GM21515 (cell line): ENCODE results near the gene NKD1.

ENCODE experiments used
- ATAC-seq: cut with Tn5 transposase; IDR thresholded peaks from one replicate; pipeline ENCODE4 v1.9.1; 2021; ENCODE audit not compliant: unreplicated experiment

Gene NKD1

DNA sequence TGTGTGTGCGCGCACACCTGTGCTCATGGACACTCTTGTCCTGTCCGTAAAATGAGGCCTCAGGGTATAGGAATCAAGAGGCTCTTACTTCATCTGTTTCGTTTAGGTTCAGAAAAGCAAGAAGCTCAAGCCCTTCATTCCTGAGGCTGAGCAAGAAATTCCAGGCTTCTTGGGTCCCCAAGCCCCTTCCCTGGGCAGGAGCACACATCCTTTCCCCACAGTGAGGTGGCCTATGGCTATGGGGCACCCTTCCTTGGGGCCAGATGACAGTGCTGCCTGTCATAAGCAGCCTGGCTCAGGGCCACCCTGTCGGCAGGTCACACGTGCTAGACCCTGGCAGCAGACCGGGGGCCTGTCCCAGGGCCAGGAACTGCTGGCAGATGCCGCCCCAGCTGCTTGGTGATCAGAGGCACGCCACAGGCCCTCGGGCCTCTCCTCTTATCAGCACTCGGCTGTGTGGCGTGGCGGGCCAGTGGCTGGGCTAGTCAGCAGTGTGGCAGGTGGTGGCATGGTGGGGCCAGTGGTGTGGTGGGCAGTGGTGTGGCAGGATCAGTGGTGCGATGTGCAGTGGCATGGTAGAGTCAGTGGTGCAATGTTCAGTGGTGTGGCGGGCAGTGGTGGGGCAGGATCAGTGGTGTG, 50.2 kb downstream of the NKD1 start:
- ATAC-seq, result no peak

DNA sequence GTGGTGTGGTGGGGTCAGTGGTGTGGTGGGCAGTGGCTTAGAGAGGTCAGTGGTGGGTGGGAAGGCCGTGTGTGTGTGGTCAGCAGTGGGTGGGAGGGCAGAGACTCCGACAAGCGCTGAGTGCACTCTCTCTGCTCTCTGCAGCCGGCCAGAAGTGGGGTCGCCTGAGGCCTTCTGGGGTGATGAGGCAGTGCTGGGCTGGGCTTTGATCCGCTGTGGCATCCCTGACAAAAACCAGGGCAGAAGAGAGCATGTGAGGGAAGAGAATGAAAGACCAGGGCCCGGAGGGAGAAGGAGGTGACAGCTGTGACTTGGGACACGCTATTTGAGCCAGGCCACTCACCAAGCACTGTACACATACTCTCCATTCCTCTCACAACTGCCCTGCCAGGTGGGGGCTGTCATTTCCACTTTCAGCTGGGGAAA, 50.8 kb downstream of the NKD1 start:
- no peak for ATAC-seq

DNA sequence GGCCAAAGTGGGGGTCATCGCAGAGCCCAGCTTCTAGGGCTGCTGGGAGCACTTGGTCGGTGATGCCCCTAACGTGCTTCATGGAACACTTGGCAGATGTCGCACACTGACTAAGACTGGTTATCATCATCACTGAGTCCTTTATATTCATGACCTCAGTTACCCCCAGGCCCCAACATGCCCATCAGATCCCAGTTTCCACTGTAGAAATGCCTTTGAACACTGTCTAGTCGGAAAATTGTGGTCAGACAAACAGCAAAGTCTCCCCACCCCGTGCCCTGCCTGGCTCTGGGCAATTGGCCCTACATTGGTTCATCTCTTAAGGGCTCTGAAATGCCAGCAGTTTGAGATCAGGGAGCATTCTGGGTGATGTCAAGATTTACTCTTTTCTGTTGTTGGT, 51.3 kb downstream of the NKD1 start:
- ATAC-seq, result no peak

DNA sequence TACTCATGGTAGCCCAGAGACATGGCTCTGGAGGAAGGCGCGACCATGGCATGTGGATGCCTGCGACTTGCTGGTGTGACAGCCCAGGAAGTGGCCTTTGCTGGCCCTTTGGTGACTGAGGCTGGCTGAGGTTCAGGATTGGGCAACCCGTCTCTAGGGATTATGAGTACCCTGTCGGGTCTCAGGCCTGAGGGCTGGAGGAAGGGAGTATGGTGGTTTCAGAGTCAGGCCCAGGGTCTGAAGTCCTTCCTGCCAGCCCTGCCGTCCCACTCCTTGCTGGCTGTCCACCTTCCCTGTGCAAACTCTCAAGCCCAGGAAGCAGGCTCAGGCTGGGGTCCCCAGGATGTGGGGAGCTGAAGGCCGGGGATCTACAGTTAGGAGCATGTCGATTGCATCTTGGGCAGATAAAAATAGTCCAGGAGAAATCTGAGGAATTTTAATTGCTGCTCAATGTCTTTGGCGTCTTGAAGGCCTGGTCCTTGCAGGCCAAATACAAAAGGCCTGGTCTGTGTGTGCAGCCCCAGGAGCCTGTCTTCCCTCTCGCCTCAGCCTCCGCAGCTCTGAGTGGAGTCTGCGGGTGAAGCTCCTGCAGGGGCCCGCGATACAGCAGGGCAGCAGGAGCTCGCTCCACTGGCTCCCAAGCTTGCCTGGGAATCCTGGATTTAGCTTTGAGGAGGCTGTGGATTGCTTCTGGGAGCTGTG, 52.5 kb downstream of the NKD1 start:
- ATAC-seq, result no peak

DNA sequence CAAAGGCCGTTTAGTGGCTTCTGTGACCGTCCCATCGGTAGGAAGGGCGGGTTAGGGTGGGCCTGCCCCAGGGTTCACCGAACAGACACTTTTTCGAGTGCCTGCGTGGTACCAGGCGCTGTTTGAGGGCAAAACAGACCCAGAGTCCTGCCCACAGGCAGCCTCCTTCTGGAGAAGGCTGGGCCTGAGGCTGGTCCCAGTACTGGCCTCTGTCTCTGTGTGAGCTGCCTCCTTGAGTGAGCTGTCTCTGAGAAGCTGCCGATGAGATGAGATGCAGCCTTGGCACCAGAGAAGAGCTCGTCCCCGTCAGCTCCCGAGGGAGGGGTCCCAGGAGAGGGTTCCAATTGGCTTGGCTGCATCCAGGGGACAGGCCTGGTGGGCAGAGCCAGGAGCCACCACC, 53.1 kb downstream of the NKD1 start:
- no peak for ATAC-seq

DNA sequence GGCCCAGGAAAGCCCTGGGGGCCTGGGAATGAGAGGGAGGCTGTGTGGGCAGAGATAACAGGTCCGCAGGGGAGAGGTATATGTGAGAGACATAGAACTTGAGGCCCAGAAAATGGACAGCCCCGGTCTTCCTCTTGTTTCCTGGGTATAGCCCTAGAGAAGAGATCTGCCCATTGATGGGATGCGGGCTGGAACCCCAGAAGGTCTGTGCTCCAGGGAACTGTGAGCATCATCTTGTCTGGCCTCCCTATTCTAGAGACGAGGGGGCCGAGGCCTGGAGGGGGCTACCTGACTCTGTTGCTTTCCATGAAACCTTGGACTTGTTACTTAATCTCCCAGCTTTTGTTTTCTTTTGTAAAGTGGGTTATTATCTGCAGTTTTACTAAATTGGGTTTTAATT, 53.9 kb downstream of the NKD1 start:
- ATAC-seq, result no peak

DNA sequence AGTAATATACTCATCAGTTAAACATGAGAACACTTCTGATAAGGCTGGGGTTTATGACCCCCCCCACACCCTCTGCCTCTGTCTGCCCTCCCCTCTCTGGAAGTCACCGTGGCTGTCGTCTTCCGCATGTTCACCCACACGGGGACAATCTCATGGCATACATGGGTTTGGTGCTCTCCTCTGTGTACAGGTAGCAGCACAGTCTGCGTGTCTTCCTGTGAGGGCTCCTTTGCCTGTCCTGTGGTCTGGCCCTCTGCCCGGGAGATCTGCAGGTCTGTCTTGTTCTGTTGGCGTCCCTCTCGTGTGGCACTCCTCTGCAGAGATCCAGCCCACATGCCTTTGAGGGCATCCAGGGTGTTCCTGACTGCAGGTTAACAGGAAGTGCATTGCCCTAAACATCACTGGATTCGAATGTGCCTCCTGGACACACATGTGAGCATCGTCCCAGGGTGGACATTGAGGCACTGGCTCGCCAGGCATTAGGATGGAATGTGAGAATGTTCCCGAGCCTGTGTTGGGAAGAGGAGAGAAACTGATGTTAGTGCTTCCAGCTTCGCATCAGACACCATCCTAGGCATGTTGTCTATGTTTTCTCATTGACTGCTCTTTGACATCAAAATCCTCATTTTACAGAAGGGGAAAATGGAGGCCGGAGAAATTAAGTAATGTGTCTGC, 54.5 kb downstream of the NKD1 start:
- no peak for ATAC-seq

DNA sequence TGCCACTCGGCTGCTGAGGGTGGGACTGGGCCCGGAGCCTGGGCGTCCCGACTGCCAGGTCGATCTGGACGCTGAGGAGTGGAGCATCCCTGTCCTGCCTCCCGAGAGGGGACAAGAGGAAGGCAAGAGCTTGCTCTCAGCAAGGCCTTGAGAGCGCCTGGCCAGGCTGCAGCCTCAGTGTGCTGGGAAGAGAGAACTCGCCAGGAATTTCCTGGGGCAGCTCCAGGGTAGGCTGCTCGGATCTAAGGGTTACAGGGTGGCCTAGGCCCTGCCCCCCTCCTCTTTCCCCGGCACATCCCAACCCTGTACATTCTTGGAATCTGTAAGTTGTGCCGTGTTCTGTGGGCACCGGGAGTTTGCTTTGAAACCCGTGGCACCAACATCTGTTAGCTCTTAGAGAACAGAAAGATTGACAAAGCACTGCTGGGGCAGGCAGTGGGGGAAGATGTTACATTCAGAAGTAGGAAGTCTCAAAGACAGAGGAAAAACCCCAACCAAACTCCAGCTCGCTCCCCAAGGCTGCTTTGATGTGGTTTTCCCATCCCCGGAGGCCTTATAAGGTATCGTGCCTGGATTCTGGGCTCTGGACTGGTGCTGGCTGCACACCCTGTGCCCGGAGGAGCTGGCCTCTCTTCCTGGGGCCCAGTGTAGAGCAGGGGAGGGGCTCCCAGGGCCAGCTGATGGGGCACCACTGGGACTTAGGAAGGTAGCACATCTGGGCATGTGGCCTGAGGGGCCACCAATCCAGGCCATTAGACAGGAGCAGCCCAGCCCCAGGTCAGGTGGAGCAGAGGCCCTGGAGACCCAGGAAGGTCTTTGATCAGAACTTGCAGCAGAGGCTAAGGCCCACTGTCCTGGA, 55.2 kb downstream of the NKD1 start:
- no peak for ATAC-seq

DNA sequence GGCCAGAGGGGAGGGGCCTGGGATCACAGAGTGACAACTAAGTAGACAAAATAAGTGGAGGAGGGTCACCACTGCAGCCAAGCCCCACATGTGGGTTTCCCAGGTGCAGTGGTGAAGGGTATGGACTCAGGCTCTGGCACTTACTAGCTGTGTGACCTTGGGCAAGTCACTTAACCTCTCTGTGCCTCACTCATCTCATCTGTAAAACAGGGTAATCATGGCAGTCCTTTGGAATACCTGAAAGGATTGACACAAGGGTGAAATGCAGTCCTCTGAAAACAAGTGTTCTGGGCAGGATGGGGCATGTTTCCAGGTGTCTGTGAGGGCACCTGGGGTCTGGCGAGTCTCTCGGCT, 55.8 kb downstream of the NKD1 start:
- ATAC-seq, result no peak

DNA sequence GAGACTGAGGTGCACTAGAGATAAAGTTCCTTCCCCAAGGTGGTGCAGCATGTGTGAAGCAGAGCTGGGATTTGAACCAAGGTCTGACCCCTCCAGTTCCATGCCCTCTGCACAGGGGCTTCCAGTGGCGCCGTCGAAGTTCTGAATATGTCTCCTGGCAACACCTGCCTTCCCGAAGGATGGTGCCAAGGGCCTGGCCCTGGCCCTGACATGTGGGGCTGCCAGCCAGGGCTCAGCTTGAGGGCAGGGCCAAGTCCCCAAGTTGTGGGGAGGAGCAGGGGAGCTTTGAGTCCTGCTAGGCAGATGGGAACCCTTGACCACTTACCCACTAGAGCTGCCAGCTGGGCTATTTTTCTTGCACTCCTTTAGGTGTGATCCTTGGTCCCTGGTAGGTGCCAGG, 56.4 kb downstream of the NKD1 start:
- no peak for ATAC-seq

DNA sequence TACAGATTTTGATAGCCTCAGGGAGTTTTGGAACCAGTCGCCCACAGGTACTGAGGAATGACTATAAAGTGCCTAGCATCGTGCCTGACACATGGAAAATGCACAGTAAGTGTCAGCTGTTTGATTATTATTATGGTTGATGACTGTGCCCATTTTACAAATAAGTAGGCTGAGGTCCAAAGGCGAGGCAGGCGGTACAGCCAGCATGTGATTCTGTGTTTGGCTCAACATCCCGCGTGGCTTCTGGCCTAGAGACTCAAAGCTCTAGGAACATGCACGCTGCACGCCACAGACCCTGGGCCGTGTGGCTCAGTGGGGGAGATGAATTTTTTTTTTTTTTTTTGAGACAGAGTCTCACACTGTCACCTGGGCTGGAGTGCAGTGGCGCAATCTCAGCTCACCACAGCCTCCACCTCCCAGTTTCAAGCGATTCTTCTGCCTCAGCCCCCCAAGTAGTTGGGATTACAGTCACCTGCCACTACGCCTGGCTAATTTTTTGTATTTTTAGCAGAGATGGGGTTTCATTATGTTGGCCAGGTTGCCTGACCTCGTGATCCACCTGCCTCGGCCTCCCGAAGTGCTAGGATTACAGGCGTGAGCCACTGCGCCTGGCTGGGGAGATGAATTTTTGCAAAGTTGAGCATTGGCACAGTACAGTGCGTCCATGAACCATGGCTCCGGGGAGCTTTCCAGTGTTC, 57.7 kb downstream of the NKD1 start:
- no peak for ATAC-seq

DNA sequence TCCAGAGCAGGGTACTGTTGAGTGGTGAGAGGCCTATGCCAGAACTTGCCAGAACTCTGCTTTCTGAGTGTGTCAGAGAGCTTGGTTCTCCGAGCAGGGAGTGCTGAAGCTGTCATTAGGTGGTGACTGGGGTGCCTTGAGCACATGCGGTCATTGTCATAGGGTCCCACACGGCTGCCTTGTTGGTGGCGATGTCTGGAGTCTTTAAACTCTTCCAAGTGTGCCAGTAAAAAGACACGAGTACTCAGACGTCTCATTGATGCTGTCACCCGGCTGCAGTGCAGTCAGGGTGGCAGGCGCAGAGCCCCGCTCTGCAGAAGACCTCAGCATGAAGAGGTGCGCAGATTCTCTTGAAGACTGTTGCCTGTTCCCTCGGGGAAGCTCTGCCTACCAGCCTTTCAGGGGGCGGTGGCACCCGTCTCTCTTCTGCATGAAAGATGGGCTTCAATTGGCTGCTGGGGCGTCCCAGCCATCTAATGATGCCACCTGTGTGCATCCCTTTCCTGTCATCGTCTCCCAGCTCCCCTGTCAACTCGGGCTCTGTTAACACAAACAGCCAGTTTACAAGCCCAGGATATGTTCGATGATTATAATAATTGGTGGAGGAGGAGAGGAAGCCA, 58.3 kb downstream of the NKD1 start:
- ATAC-seq, result no peak

DNA sequence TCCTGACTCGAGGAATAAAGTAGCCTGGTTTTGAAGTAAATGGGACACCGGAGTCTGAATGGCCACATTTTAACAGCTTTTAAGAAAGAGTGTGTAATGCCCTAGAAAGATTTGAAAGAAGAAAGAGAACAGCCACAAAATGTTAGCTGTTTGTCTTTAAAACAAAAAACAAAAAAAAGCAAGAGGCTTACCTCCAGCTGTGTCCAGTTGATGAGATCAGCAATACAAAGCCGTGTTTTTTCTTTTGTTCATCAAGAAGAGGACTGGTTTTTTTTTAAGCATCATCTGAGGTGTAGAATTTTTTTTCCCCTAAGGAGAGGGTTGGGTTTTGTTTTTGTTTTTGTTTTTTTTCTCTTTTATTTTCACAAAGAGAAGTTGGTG, 58.8 kb downstream of the NKD1 start:
- ATAC-seq, result no peak

DNA sequence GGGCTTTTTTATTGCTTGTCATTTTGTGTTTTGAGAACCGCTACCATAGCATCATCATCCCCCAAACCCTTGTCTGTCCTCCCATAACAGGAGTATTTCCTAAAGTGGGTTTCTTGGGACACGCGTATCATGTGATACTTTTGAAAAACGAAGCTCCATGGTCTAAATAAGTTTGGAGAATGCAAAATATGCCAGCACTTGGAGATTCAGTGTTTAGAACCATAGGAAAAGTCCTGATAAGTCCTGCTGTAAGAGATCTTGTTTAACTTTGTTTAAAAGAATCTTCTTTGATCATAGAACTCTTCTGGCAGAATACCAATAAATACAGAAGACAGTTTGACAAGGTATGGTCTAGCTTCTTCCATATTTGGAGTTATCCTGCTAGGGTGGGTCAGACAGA, 59.3 kb downstream of the NKD1 start:
- no peak for ATAC-seq

DNA sequence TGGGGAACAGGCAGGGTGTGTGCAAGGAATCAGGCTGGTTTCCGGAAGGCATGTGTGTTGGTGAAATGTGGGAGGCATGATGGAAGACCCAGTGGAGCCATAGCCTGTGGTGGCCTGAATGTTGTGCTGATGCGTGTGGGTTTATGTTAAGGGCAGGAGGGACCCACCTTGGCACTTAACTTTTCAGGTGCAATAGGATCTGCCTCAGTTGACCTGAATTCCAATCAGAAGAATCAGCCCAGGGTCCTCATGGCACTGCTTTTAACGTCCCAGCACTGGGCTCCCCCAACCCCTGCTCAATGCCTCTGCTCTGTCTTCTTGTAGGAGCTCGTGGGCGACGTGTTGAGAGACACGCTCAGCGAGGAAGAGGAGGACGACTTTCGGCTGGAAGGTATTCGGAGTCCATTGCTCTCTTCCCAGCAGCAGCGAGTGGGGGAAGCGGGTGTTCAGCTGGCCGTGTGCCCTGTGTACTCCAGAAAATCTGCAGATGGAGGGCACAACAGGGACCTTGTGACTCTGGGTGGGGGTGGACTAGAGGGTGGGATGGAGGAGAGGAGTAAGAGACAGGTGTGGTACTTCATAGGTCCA, 59.9 kb downstream of the NKD1 start:
- ATAC-seq, result no peak

DNA sequence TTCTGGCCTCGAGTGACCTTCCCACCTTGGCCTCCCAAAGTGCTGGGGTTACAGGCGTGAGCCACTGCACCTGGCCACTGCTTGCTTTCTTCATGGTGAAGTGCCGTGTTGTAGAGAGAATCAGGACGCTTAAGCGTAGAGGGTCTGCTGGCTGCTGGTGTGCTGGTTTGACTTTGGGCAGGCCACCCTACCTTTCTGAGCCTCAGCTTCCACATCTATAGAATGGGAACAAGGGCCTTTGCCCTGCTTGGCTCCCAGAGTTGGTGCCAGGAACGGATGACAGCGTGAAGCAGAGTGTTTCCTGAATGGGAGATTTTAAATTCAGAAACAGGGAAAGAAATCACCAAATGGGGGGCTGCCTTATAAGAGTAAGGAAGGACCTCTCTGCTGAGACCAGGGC, 60.9 kb downstream of the NKD1 start:
- ATAC-seq, result no peak

DNA sequence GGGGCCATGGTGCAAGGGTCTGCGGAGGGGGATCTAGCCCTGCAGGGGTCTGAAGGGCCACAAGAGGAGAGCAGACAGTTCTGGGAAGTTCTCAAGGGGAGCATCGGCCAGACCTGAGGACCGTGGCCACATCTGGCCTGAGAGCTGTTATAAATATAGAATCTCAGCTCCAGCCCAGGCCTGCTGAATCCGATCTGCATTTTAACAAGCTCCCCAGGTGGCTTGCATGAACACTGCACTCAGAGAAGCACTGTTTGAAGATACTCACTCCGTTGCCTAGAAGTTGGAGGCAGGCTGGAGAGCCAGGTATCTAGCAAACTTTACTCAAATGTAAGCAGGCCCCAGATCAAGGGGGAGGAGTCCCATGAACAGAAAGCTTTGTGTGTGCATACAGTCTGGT, 61.3 kb downstream of the NKD1 start:
- ATAC-seq, result no peak

DNA sequence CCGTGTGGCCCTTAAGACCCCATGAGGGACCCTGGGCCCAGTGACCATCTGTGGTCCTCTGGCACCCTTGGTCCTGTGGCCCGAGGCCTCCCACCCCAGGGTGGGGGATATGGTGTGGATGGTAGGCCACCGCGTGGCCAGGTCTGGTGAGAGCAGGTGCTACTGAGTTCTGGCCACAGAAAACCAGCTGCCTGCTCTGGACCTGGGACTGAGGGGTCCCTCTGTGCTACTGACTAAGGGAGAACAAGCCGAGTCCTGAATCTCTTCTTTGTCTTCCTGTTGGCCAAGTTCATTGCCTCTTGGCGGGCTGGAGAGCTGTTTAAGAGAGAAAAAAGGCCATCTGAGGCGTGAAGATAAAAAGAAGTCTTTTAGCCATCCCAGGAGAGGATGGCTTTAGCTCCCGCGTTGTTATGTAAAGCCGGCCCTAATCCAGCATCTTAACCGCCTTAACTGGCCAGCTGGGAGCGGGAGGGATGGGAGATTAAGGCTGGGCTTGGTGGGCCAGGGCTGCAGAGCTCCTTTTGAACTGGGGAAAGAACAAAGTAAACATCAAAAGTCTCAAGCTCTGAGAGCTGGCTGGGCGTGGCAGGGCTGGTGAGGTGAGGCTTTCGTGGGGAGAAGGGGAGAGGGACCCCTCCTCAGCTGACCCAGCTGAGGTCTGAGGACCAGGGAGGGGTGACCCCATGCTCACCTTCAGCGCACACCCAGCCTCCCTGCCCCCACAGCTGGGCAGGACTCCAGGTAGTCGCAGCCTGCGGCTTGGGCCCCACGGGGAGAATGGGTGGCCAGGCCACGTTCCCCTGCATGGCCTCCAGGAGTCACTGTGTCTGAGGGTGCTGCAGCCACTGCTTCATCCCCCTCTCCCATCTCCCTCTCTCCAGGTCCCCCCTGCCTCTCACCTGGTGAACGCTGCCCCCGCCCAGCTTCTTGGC, 62.4 kb downstream of the NKD1 start:
- no peak for ATAC-seq

DNA sequence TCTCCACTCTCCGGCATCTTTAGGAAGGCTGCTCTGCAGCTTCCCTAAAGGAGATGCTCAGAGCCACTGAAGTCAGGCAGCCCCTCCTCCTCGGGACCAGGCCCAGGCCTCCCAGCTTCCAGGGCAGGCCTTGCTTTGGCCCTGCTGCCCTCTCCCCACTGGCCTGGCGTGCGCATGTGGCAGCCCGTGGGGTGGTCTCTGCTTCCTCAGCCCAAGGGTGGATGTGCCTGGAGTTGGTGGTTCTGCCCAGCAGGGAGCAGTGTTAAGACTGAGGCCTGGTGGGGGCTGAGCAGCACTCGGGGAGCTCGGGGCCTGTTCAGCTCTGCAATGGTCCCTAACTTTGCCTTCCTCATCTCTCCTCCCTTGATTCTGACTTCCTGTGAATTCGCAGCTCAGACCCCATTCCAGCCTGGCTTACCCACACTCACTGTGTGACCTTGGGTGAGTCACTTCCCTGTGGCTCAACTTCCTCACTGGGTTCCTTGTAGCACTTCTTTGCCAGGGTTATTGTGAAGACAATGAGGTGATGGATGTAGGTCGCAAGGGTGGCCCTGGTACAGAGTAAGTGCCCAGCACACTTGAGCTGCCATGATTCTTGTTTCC, 63.2 kb downstream of the NKD1 start:
- ATAC-seq, result no peak
